Measurements from ENCODE around the gene IRX5. TPM values are rescaled to one million over a fixed set of nuclear protein-coding genes. Genes with fewer than 3 reads are reported as not detected.

The IRX5 gene
- total RNA-seq, 1 donor from 2014 or later, result 4.7 TPM

DNA sequence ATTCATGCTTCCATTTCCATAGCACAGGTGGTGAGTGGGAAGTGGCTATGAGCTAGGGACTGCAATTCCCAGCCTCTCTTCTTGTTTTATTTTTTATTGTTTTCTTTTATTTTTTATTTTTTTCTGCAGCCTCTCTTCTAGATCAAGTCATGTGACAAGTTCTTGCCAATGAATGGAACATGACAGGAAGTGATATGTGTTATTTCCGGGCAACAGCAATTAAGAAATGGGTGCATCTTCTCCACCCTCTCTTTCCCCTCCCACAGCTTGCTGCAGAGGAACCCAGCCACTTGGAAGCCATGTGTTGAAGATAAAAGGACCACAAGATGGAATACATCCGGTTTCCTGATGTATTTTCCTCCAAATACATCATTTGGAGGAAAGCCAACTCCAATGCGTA, 23.6 kb downstream of the IRX5 start:
- TF ChIP-seq CTCF (IDR thresholded peaks at IDR 0.05; ENCODE audit: partially characterized antibody, unreplicated experiment), result no peak
- H3K4me1 Mint-ChIP-seq (ENCODE audit: low read depth, unreplicated experiment), result no peaks in the 10 kb centered on the region
- no peak overlapping the region for H3K27ac Mint-ChIP-seq (ENCODE audit: unreplicated experiment)
- no peak for DNase-seq
- H3K4me3 Mint-ChIP-seq (ENCODE audit: unreplicated experiment), result no peak overlapping the region
- H3K36me3 Mint-ChIP-seq (ENCODE audit: unreplicated experiment), result no peaks in the 10 kb centered on the region
- H3K27me3 Mint-ChIP-seq (ENCODE audit: unreplicated experiment), result peaks cover 6% of the 10 kb centered on the region
- peaks cover 4% of the 10 kb centered on the region for H3K9me3 Mint-ChIP-seq (ENCODE audit: unreplicated experiment)

GRCh38 chr16:54955757-54956156, 25.1 kb downstream of the IRX5 start:
- H3K9me3 Mint-ChIP-seq (ENCODE audit: unreplicated experiment), result peaks cover 4% of the 10 kb centered on the region
- no peak overlapping the region for H3K4me3 Mint-ChIP-seq (ENCODE audit: unreplicated experiment)
- no peak for TF ChIP-seq CTCF (IDR thresholded peaks at IDR 0.05; ENCODE audit: partially characterized antibody, unreplicated experiment)
- no peaks in the 10 kb centered on the region for H3K4me1 Mint-ChIP-seq (ENCODE audit: low read depth, unreplicated experiment)
- H3K27me3 Mint-ChIP-seq (ENCODE audit: unreplicated experiment), result peaks cover 6% of the 10 kb centered on the region
- no peaks in the 10 kb centered on the region for H3K36me3 Mint-ChIP-seq (ENCODE audit: unreplicated experiment)
- no peak for DNase-seq
- H3K27ac Mint-ChIP-seq (ENCODE audit: unreplicated experiment), result no peak overlapping the region

GRCh38 chr16:54957403-54958166, 26.9 kb downstream of the IRX5 start:
- TF ChIP-seq CTCF (IDR thresholded peaks at IDR 0.05; ENCODE audit: partially characterized antibody, unreplicated experiment), result peak; percentile 55
- DNase-seq, result no peak
- H3K36me3 Mint-ChIP-seq (ENCODE audit: unreplicated experiment), result no peaks in the 10 kb centered on the region
- H3K4me3 Mint-ChIP-seq (ENCODE audit: unreplicated experiment), result no peak overlapping the region
- no peak overlapping the region for H3K27ac Mint-ChIP-seq (ENCODE audit: unreplicated experiment)
- peaks cover 3% of the 10 kb centered on the region for H3K9me3 Mint-ChIP-seq (ENCODE audit: unreplicated experiment)
- H3K4me1 Mint-ChIP-seq (ENCODE audit: low read depth, unreplicated experiment), result no peaks in the 10 kb centered on the region
- H3K27me3 Mint-ChIP-seq (ENCODE audit: unreplicated experiment), result peaks cover 6% of the 10 kb centered on the region

GRCh38 chr16:54962045-54962444, 31.4 kb downstream of the IRX5 start:
- H3K9me3 Mint-ChIP-seq (ENCODE audit: unreplicated experiment), result no peaks in the 10 kb centered on the region
- no peak overlapping the region for H3K4me3 Mint-ChIP-seq (ENCODE audit: unreplicated experiment)
- no peak for TF ChIP-seq CTCF (IDR thresholded peaks at IDR 0.05; ENCODE audit: partially characterized antibody, unreplicated experiment)
- H3K27me3 Mint-ChIP-seq (ENCODE audit: unreplicated experiment), result peaks cover 7% of the 10 kb centered on the region
- DNase-seq, result no peak
- no peaks in the 10 kb centered on the region for H3K4me1 Mint-ChIP-seq (ENCODE audit: low read depth, unreplicated experiment)
- H3K36me3 Mint-ChIP-seq (ENCODE audit: unreplicated experiment), result no peaks in the 10 kb centered on the region
- H3K27ac Mint-ChIP-seq (ENCODE audit: unreplicated experiment), result no peak overlapping the region

- peaks cover 1% of the 10 kb centered on the region for H3K27me3 Mint-ChIP-seq (ENCODE audit: unreplicated experiment)
- TF ChIP-seq CTCF (IDR thresholded peaks at IDR 0.05; ENCODE audit: partially characterized antibody, unreplicated experiment), result no peak
- H3K36me3 Mint-ChIP-seq (ENCODE audit: unreplicated experiment), result no peaks in the 10 kb centered on the region
- H3K9me3 Mint-ChIP-seq (ENCODE audit: unreplicated experiment), result peaks cover 3% of the 10 kb centered on the region
- no peak for DNase-seq
- H3K4me1 Mint-ChIP-seq (ENCODE audit: low read depth, unreplicated experiment), result no peaks in the 10 kb centered on the region
- no peak overlapping the region for H3K4me3 Mint-ChIP-seq (ENCODE audit: unreplicated experiment)
- H3K27ac Mint-ChIP-seq (ENCODE audit: unreplicated experiment), result no peak overlapping the region
Measured at GRCh38 chr16:54964239-54964638, 33.6 kb downstream of the IRX5 start.
